HG02938 (cell line): ENCODE data around the gene FAT1.
"Not testable (repeated sequence)": the region's sequence is repeated elsewhere in the genome, so short reads cannot be mapped to it uniquely, and the experiment has no call there.

ENCODE experiments used
- ATAC-seq: cut with Tn5 transposase; IDR thresholded peaks from one replicate; pipeline ENCODE4 v1.9.1; 2021; ENCODE audit warnings: mild to moderate bottlenecking, moderate library complexity; ENCODE audit not compliant: unreplicated experiment

FAT1 gene

DNA sequence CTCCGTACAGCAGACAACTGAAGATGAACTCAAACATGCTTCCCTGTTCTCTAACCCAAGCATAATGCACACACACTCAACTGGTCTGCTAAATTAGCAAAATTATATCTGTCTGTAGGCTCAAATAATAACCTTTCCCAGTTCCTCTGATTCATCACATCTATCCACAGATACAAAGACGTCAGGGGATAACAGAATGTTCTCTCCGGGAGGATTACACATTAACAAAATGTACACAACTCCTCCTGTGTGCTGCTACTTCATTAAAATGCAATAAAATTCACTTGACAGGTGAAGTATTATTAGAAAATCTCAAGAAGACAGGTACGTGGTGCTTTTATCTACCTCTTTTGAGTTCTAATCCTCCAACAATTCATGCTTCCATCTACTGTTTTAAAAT, 57.4 kb downstream of the FAT1 start:
- no peak for ATAC-seq

DNA sequence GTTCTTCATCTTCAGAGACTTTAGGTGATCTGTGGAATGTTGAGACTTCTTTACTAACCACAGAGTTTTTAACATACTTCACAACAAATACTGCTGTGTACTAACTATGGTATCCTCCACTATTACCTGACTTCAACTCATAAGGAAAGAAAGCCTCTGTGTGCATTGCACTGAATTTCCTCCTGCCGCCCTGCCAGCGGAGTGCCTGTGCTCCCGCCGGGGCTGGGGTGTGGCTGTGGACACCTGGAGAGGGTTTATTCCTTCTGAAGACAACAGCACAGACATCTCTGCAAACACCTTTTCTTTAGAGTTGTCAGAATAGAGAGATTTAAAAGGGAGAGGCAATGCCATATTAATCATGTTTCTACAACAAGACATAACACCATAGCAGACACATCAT, 63.3 kb downstream of the FAT1 start:
- no peak for ATAC-seq

DNA sequence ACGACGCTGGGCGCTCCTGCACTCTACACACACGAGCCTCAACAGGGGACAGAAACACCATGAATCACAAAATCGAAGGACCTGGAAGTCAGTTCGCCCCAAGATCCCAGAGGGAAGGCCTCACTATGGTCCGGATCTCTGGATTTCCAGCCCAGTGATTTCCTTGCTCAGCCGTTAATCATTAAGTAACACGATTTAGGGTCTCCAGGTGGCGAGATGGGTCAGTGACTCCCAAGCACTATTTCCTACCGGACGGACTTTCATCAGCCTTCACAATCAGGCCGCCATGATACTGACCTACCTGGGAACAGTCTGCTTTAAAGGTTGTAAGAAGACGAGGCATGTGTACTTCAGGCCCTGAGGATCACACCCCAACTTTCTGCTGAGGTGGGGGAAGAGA, 63.7 kb downstream of the FAT1 start:
- ATAC-seq = no peak

DNA sequence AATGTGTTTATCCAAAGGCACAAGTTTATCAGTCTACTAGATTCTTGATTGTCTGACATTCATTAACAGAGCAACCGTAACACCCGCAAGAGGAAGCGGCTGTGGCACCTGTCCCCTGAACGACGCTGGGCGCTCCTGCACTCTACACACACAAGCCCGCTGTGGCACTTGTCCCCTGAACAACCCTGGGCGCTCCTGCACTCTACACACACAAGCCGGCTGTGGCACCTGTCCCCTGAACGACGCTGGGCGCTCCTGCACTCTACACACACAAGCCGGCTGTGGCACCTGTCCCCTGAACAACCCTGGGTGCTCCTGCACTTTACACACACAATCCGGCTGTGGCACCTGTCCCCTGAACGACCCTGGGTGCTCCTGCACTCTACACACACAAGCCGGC, 64.2 kb downstream of the FAT1 start:
- ATAC-seq = not testable (repeated sequence)

DNA sequence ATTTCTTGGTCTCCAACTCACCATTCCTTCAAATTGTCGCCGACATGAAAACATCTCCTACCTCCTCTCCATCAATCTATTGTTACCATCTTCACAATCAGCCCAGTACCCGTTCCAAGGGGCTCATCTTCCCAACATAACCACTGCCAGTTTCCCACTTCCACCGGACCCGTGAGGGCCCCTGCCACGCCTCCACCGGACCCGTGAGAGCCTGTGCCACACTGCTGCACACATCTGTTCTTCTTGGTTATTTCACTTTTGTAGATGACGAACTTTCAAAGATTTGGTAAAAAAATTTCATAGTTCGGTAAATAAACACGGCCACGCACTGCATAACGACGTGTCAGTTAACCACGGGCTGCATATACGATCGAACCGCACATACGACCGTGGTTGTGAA, 65.0 kb downstream of the FAT1 start:
- no peak for ATAC-seq

DNA sequence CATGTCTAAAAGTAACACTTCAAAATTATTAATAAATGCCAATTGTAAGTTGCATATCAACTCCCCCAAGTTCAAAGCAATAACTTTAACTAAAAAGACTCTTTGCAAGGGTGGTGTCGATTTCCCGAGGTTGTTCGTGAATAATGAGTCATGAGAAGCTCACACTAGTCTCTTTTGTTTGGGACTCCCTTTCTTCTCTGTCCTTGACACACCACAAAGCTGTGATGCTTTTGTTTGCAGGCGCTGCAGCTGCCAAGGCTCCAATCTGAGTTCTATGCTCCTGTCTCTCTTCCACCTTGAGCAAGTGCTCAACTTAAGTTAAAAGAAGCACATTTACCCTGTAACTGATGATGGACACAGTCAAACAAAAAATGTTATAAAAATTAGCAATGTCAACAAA, 65.9 kb downstream of the FAT1 start:
- no peak for ATAC-seq

DNA sequence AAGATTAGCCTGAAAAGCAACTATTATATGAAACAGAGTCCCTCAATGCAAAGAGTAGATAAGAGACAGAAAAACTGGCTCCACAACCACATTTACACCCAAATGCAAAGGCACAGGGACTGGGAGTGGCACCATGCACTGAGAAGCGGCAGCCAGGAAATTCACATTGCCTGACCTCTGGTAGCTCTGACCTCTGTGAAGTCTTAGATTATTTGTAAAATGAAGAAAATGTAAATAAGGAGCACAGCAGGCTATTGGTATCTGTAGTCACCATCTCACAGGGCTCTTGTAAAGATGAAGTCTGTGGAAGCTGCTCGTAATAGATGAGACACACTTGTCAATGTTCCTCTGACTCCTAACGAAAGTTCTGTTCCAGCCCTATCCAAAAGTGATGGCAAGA, 69.7 kb downstream of the FAT1 start:
- ATAC-seq = no peak

DNA sequence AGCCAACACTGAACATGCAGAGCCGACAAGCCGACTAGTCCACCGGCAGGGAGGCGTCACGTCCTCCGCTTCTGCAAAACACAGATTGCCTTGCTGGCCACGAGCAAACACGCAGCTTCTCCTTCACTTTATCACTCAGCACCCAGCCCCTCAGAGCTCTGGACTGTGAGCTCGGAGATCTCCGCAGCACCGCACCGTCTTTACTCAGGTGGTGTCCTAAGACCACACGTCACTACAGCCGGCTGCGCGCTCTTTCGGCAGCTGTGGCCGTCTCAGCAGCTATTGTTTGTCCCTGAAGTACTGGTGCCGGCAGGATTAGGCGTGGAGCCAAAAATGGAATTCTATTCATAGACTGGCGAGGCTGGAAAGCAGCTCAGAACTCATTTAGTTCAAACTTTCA, 72.0 kb downstream of the FAT1 start:
- ATAC-seq = no peak

DNA sequence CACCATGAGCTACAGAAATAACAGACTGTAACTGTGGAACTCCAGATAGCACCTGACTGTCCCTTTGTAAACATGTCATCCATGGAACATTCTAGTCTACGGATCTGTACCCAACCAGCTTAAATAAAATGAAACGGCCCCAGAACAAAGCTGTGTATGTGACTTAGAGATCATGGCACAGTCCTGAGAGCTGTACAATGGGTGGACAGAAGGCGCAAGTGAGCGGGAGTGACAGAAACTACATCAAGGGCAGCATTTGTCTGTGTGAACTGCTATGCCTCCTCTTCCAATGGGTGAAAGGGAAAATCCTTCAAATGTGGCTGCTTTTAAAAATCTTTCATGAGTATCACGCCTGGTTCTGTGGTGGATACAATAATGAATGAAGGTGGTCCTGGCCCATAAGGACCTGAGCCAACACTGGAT, 72.5 kb downstream of the FAT1 start:
- no peak for ATAC-seq

DNA sequence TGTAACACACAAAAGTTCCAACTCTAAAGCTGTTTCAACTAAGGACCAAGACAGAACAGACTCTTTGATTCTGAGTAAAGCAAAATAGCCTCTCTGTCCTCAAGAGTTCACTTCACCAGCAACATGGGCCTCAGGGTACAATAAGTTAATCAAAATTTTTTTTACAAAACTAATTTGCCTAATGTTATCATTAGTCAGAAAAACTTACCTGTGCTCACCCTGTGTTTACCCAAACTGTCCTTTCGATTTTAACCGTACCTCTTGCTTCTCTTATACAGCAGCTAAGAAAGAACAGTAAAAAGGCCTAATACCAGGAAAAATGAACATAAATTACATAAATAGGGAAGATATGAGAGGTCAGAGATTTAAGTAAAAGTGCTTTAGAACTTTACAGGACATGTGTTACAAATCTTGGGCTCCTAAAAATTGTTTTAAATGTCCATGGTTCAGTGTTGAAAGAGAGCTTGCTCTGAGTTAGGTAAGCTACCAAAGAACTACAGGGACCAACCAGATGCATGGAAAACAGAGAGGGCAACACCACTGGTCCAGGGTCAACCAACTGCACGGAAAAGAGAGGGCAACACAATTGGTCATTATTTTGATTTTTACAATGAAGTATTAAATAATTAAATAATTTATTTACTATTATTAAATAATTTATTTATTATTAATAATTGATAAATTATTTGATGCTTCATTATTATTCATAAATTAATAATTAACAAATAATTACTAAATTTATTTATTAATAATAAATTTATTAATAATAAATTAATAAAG, 73.1 kb downstream of the FAT1 start:
- ATAC-seq = no peak

DNA sequence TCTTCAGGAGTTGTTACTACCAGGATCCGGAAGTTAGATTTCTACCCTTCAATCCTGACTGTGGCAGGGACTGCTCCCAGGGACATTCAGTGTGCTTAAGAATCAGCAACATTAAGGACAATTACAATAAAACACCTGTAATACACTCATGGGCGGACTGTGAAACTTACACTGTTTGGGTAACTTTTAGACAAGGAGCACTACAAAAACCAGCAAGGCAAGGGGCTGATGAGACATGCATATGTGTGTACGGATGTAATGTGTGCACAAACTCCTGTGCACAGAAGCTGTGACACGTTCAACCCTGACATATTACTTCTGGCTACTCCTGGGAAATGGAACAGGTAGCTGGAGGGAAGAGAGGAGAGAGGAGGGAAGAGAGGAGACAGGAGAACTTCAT, 75.8 kb downstream of the FAT1 start:
- no peak for ATAC-seq

DNA sequence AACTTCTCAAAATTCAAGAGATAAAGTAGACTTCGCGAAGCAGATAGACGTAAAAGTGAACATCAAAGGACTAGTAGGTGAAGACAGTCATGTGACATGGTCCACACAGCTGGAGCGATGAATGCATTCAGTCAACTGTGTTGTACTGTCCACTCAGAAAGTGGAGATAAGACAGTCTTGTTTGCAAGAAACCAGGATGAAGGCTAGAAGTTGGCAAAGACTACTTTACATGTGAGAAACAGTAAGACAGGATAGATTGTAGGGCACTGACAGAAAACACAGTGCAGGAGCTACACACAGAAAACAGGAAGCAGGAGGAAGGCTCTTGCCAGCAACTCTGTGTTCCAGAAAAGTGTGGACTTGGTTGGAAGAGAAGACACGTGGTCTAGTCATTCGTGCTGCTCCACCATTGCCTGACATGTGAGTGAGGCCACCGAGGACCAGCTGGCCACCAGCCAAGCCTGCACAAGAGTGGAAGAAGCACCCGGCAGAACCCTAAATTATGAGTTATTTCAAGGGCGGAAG, 78.9 kb downstream of the FAT1 start:
- no peak for ATAC-seq

DNA sequence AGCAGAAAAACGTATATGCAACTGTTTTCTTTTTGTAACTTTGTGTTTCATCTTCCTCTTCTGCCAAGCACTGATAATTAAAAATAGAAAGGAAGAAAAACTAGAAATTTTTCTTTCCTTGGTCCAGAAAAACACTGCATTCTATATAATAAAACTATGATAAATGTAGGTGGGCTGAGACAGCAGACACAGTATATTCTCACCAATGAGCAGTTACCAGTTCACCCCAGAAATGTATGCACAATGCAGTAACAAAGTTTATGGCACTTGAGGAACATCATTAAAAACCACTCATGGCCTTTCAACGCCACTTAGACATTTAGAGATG, 79.4 kb downstream of the FAT1 start:
- ATAC-seq = no peak

DNA sequence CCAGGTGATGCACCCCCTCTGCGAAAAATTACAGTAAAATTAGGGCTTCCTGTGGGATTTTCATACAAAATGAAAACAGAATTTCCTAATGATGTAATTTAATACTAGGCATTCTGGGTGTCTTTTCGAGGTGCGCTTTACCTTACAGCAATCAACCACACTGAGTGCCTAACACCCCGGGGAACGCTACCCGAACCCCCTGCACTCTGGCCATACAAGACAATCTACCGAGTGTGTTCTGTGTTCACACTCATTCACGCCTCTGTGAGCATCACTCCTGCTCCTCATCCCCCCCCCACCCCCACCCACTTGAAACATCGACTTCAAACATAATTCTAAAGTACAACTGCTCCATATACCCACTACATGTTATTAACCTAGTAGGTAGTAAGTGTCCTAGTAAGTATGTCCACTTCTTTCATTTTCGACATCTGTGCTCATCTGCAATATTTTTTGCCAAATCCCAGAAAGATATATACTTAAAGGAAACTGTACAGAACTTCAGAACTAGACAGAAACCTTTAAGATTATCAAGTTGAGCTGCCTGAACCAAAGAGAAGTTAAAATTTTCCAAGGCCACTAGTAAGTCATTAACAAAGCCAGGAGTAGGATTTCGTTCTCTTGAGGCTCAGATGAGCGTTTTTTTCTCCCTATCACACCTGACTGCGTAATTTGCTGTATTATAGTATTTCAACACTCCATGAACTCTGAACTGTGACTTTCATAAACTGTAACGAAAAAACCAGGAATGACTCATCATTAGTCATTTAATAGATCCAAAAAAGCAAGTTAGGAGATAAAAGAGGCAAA, 80.0 kb downstream of the FAT1 start:
- ATAC-seq = no peak

DNA sequence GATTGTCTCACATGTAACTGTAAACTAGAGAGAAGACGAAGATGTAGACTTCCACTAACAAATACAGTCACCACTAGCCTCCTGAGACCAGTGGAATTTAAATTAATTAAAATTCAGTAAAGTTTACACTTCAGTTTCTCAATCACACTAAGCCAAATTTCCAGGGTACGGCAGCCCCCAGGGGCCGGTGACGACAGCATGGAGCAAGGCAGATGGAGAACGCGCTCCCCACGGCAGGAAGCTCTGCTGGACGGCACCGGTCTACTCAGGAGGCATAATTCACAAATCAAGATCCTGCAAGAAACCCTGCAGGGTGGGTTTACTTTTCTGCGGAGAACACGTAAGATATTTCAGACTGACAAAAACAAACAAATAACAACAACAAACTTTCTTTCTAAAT, 80.7 kb downstream of the FAT1 start:
- no peak for ATAC-seq

DNA sequence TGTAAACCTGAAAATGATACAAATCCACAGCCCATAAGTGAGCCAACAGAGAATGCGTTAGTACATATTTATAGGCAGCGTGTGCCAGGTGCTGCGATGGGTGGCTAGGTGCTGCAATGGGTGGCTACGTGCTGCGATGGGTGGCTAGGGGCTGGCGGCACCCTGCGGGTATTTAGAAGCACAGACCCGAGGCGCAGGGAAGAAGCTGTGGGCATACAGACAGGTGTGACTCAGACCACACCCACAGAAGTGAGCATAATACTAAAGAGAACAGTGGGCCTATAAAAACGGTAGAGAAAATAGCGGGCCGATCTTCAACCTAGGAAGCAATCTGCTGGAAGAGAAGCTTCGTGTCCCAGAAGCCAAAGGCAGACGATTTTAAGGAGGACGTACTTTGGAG, 81.1 kb downstream of the FAT1 start:
- ATAC-seq = no peak

DNA sequence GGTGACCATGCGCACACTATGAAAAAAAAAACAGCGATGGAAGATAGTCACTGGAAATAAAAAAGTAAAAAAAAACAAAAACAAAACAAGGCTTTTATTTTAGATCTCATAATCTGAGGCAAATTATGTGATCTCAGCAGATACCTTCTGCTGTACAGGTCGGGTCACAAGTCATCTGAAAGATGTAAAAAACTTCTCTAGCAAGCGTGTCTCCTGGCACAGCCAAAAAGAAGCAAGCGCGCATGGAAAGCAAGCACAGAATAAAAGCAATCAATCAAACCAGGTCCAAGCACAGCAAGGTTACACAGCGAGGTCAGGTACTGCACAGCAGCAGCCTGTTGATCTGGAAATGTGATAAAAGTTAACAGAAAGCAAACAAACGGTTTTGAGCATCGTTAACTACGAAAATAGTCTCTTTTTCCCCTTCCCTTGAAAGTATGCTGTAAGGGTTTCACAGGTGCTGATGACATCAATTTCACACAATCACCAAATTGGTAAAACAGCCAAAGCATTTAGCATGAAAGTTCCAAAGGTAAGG, 89.0 kb downstream of the FAT1 start:
- ATAC-seq = no peak

DNA sequence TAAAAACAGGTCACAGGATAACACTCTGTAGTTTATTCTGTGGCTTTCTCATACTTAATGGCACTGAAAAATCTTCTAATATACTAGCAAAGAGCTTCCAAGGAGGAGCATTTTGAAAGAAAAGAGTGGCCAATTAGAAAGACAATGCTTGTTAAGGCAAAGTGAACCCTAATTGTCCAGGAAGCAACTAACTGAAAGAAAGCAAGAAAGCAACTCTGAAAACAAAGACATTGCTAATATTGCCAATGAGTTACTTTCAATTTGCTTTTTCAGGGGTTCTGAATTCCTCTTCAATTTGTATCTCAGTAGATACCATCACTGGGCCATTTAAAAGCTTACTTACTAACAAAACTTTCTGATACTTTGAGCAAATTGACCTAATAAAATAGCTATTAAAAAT, 89.8 kb downstream of the FAT1 start:
- ATAC-seq = no peak

DNA sequence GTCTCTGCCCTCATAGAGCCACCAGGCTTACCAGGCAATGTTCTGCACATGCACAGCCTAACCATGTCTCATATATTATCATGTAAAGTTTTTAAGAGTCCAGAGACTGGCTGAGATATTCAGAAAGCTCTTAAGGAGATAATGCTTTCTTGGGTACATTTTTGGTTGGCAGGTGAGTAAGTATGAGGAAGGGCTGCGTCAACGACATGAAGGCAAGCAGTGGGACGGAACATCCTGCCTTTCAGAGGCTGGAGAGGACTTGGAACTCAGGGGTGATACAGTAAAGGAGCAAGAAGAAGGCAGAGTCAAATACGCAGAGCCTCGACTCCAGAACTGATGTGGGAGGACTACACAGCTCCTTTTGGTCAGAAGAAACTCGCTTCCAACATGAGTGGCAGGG, 93.5 kb downstream of the FAT1 start:
- no peak for ATAC-seq

DNA sequence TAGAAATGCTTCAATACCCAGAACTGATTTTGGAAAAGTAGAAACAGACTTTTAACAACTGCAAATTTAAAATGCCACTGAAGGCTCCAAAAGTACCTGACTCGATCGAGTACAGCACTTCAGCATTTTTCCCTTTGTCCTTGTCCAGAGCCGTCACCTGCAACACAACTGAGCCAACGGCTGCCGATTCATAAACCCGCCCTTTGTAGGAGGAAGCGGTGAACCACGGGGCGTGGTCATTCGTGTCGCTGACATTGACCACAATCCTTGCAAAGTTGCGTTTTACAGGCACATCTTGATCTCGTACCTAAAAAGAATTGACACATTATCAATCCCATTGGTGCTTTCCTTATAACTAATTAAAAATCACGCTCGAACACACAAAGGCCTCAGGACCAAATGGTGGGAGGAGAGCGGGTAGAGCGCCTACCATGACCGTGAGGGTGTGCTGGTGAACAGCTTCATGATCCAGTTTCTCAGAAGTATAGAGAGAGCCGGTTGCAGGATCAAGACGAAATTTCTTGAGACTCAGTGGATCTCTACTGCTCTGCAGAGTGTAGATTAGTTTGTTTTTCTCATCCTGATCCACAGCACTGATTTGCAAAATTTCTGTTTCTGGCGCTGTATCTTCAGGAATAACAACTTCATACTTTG, 95.5 kb downstream of the FAT1 start:
- ATAC-seq = no peak

DNA sequence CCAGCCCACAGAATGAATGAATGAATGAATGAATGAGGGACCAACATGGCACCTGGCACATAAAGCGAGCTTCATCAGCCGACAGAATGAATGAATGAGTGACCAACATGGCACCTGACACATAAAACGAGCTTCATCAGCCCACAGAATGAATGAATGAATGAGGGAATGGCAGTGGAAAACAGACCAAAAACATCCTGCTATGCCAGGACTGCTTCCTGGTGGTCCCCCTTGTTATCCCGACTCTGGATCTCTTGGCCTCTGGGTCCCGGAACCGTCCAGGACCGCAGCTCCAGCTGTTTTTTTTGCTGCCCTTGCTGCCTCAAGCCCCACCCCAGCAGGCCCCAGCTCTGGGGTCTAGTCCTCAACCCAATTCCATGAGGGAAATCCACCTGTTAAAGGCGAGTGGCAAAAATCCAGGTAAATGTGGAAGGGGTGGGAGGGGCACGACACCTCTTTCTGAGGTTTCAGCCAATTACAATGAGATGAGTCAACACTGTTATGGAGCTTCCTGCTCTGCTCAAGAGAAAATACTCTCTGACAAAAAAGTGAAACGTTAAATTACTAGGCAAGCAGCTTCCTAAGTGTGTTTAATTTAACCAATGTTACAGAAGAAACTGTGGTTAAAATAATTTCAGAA, 96.3 kb downstream of the FAT1 start:
- no peak for ATAC-seq
